Measurements from ENCODE around the gene RPL29.

- no peak for TF ChIP-seq POLR2A (IDR thresholded peaks at IDR 0.05)
- no peak for TF ChIP-seq CTCF (IDR thresholded peaks at IDR 0.05)
Observed at GRCh38 chr3:51957520-51958205, 38.0 kb downstream of the RPL29 start.

Measured in esophagus squamous epithelium (tissue), 4 donors.